ENCODE data around the gene FAM107A.
"Not testable (repeated sequence)": the region's sequence is repeated elsewhere in the genome, so short reads cannot be mapped to it uniquely, and the experiment has no call there.

FAM107A gene

GRCh38 chr3:58536501-58537411 lies 40.4 kb downstream of the FAM107A start, which contains the start of gene ACOX2:
TSS of gene ACOX2 (minus strand) at chr3:58537190. CDS start at chr3:58535106, 2,084 bp downstream.
- peak; percentile 77 for DNase-seq (ENCODE audit: low read depth)

- peak; percentile 86 for DNase-seq (ENCODE audit: low read depth)
Observed at GRCh38 chr3:58535531-58536500, 41.4 kb downstream of the FAM107A start.

GRCh38 chr3:58534592-58535494 lies 42.3 kb downstream of the FAM107A start:
- no peak for DNase-seq (ENCODE audit: low read depth)

DNA sequence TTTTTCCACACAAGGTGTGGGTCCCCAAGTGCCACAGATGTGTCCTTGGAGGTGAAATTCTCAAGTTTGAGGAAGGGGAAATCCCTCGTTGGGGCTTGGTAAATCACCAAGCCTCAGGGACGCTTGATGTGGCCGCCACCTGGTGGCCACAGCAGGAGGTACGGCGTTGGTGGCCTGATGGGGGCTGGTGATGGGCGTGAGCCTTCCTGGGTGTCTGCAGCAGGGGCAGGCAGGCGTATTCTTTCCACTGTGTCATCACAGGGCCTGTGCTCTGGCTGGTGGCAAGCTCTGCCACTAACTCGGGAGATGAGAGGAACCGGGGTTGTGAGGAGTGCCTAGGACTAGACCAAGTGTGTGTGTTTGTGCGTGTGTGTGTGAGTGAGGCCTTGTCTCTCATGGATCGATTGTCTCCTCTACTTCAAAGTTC lies 44.4 kb downstream of the FAM107A start:
- DNase-seq (ENCODE audit: low read depth) = peak; percentile 53

GRCh38 chr3:58531956-58532355 lies 45.2 kb downstream of the FAM107A start:
- DNase-seq (ENCODE audit: low read depth) = no peak

- no peak for DNase-seq (ENCODE audit: low read depth)
Observed at GRCh38 chr3:58531555-58531954, 45.6 kb downstream of the FAM107A start.

GRCh38 chr3:58530354-58530865 lies 46.8 kb downstream of the FAM107A start:
- DNase-seq (ENCODE audit: low read depth) = no peak

GRCh38 chr3:58529516-58530353 lies 47.5 kb downstream of the FAM107A start:
- no peak for DNase-seq (ENCODE audit: low read depth)

DNA sequence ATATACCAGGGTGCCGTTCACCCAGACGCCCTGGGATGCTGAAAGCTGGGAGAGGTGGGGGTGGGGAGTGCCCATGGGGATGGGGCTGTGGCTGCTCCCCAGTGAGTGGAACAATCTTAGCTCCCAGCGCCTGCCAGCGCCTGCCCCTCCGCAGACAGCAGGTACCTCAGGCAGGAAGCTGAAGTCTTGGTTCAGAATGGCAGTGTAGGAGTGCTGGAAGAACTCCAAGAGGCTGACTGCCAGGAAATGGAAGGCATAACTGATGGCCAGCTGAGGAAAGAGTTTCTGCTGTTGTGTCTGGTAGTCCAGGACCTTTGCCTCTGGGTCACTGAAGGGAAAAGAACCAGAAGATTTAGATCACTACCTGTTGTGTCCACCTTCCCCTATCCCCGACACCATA lies 48.6 kb downstream of the FAM107A start:
- peak; percentile 84 for DNase-seq (ENCODE audit: low read depth)

GRCh38 chr3:58527440-58527839 lies 49.8 kb downstream of the FAM107A start:
- not testable (repeated sequence) for DNase-seq (ENCODE audit: low read depth)

GRCh38 chr3:58526515-58526957 lies 50.7 kb downstream of the FAM107A start:
- peak; percentile 96 for DNase-seq (ENCODE audit: low read depth)

DNA sequence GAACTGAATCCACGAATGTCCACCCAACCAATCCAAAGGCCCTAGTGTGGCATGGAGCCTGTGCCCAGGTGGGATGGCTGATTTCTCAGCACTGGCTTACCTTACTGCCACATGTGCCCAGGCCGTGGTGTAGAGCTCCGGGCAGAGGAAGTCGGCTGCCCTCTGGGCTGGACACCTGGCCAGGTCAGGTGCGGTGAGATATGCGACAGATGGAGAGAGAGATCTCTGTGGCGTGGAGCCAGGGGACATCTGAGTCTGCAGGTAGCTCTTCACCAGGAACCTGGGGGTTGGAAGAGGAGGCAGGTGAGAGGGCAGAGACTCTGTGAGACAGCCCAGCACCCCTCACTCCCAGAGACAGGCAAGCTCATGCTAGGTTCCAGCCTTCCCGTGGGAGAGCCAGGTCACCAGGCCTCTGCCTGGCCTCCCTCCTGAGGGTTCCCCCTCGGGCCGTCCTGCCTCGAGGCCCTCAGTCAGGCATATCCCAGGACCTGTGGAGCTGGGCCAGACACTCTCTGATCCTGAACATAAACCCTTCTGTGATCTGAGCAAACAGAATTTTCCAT lies 52.8 kb downstream of the FAM107A start:
- DNase-seq (ENCODE audit: low read depth) = no peak

- DNase-seq (ENCODE audit: low read depth) = no peak
Observed at GRCh38 chr3:58522759-58523425, 54.3 kb downstream of the FAM107A start.

GRCh38 chr3:58521917-58522631 lies 55.1 kb downstream of the FAM107A start:
- no peak for DNase-seq (ENCODE audit: low read depth)

- DNase-seq (ENCODE audit: low read depth) = no peak
Observed at GRCh38 chr3:58521336-58521670, 55.9 kb downstream of the FAM107A start.

- DNase-seq (ENCODE audit: low read depth) = peak; percentile 43
Observed at GRCh38 chr3:58520403-58521335, 56.5 kb downstream of the FAM107A start.

GRCh38 chr3:58519668-58520402 lies 57.4 kb downstream of the FAM107A start:
- DNase-seq (ENCODE audit: low read depth) = no peak

All from amniotic epithelial cell (primary cell).